GM12878 (cell line): ENCODE results near the gene OSBPL3. TPM values are rescaled to one million over a fixed set of nuclear protein-coding genes. Genes with fewer than 3 reads are reported as not detected.

ENCODE experiments used
- ATAC-seq: fragments of 200-7000 bp; cut with Tn5 transposase; 3 replicates; pipeline ENCODE4 v1.9.1; 2020; ENCODE audit warnings: mild to moderate bottlenecking, moderate library complexity
- BruUV-seq: library from RNA; stranded (reverse); fragments of 400-500 nt; replicated peaks from 2 replicates; lab custom pipeline; 2021; lab: Mats Ljungman, UMichigan
- CTCF ChIA-PET: fragments of 300-600 bp; sonication (Branson Sonifier 250); formaldehyde crosslinking; extraction: SDS; loops from one replicate; lab custom pipeline; 2021; ENCODE audit warnings: inconsistent platforms; lab: Yijun Ruan, JAX
- POLR2A ChIA-PET: fragments of 350-600 bp; formaldehyde crosslinking; extraction: SDS; loops from one replicate; lab custom pipeline; 2021; ENCODE audit warnings: inconsistent platforms; lab: Charles Lee
- RAD21 ChIA-PET: fragments of 300-600 bp; sonication (Branson Sonifier 250); formaldehyde crosslinking; loops from one replicate; lab custom pipeline; 2023; ENCODE audit warnings: antibody characterized with exemption; ENCODE audit not compliant: unreplicated experiment; lab: Charles Lee
- SMC1A ChIA-PET: fragments of 300-600 bp; sonication (Branson Sonifier 250); formaldehyde crosslinking; loops from one replicate; lab custom pipeline; 2023; ENCODE audit not compliant: unreplicated experiment, uncharacterized antibody; lab: Charles Lee
- DNase-seq: peaks from one replicate; pipeline ENCODE4 v3.0.0-alpha.2; 2011; ENCODE audit warnings: low read depth, low spot score
- FAIRE-seq: peaks from 3 replicates; lab custom pipeline; 2011; peaks lifted over from hg19 to GRCh38; lab: Jason Lieb, UNC
- H2AFZ ChIP-seq: 2 replicates; pipeline ENCODE4 v1.6.0; 2011; ENCODE audit warnings: low read depth, low read length, control low read depth; ENCODE audit not compliant: control insufficient read depth
- H3K27ac ChIP-seq: 2 replicates; pipeline ENCODE4 v1.5.1; 2011; ENCODE audit warnings: control low read depth; ENCODE audit not compliant: control insufficient read depth, insufficient read depth
- H3K27me3 ChIP-seq, 2 experiments: replicated peaks in 1 of 2; 2 replicates each; pipeline versions ENCODE4 v1.6.0 to v1.6.1; 2011; ENCODE audit warnings: low read length in 1 of 2; ENCODE audit not compliant: control insufficient read depth in 2 of 2, insufficient read depth in 2 of 2
- H3K36me3 ChIP-seq, 2 experiments: 2 replicates each; pipeline ENCODE4 v1.5.1; 2011; ENCODE audit warnings: low read length in 1 of 2; ENCODE audit not compliant: control insufficient read depth in 2 of 2, insufficient read depth in 2 of 2
- H3K4me1 ChIP-seq: 2 replicates; pipeline ENCODE4 v1.6.1; 2011; ENCODE audit warnings: mild to moderate bottlenecking, low read length, moderate library complexity, mixed read lengths; ENCODE audit not compliant: control insufficient read depth, insufficient read depth
- H3K4me2 ChIP-seq: 2 replicates; pipeline ENCODE4 v1.6.0; 2011; ENCODE audit warnings: control low read depth; ENCODE audit not compliant: control insufficient read depth, insufficient read depth
- H3K4me3 ChIP-seq: fragments of 200-600 bp; sonication (generic); 2 replicates; pipeline ENCODE4 v1.5.1; 2016
- H3K79me2 ChIP-seq: 2 replicates; pipeline ENCODE4 v1.6.0; 2011; ENCODE audit warnings: low read length; ENCODE audit not compliant: control insufficient read depth, insufficient read depth
- H3K9ac ChIP-seq: 2 replicates; pipeline ENCODE4 v1.8.0; 2011; ENCODE audit warnings: low read length, control low read depth, mixed read lengths; ENCODE audit not compliant: control insufficient read depth, insufficient read depth
- H3K9me3 ChIP-seq: replicated peaks from 3 replicates; pipeline ENCODE4 v1.5.1; 2011; ENCODE audit warnings: mild to moderate bottlenecking, low read length; ENCODE audit not compliant: control insufficient read depth, insufficient read depth
- H4K20me1 ChIP-seq: 2 replicates; pipeline ENCODE4 v1.6.0; 2011; ENCODE audit not compliant: control insufficient read depth, insufficient read depth
- CREM ChIP-seq: IDR thresholded peaks from 2 replicates; pipeline ENCODE4 v1.6.1; 2014; ENCODE audit warnings: antibody characterized with exemption, low read depth
- FOXK2 ChIP-seq: fragments of 450-650 bp; IDR thresholded peaks from 2 replicates; pipeline ENCODE4 v1.6.1; 2017; ENCODE audit warnings: mild to moderate bottlenecking, moderate library complexity
- IKZF2 ChIP-seq, 2 experiments: fragments of 450-650 bp; IDR thresholded peaks; 2 replicates each; pipeline ENCODE4 v1.6.1; 2017; ENCODE audit warnings: mild to moderate bottlenecking in 2 of 2, moderate library complexity in 2 of 2
- NFYB ChIP-seq: IDR thresholded peaks from 2 replicates; pipeline ENCODE4 v1.6.1; 2011; ENCODE audit warnings: low read depth, mild to moderate bottlenecking, low read length, improper control_type of control experiment, moderate library complexity; ENCODE audit not compliant: insufficient read depth
- POU2F2 ChIP-seq: IDR thresholded peaks from 3 replicates; pipeline ENCODE4 v1.6.1; 2011; ENCODE audit warnings: low read depth, mild to moderate bottlenecking, low read length, borderline replicate concordance
- RAD21 ChIP-seq: IDR thresholded peaks from 2 replicates; pipeline ENCODE4 v1.6.1; 2011; ENCODE audit warnings: mild to moderate bottlenecking, low read depth, low read length, moderate library complexity; ENCODE audit not compliant: insufficient read depth
- ZNF384 ChIP-seq: IDR thresholded peaks from 2 replicates; pipeline ENCODE4 v1.6.1; 2012; ENCODE audit warnings: low read depth, mild to moderate bottlenecking, low read length, improper control_type of control experiment, borderline replicate concordance
- WGBS: methylation state at CpG from one replicate; pipeline ENCODE4 v1.1.6; 2016; ENCODE audit warnings: low lambda C conversion rate; ENCODE audit not compliant: insufficient replicate concordance, insufficient coverage; ENCODE audit errors: missing lambda C conversion rate; 5-methylcytosine and 5-hydroxymethylcytosine counted together
- in situ Hi-C: fragments of 300-500 bp; cut with MboI; formaldehyde crosslinking; loops from 9 replicates; pipeline ENCODE4 v1.14.3; 2018; ENCODE audit warnings: mixed read lengths
- intact Hi-C: fragments of 100-400 bp; cut with micrococcal nuclease; formaldehyde crosslinking; loops from one replicate; pipeline ENCODE4 v1.14.2; 2022; ENCODE audit not compliant: unreplicated experiment
- polyA plus RNA-seq, 11 experiments: library from polyadenylated mRNA; depleted of rRNA in 4 of 11; unstranded in 6 of 11; stranded (reverse) in 5 of 11; fragments of >200 nt; fragmentation: Nextera tagmentation in 4 of 11; fragmentation: Illumina TruSeq in 1 of 11; extraction: Ambion mirVana in 4 of 11; extraction: Trizol in 1 of 11; gene quantifications; 1 replicate in 1 of 11; 2 replicates in 10 of 11; pipeline versions ENCODE4 v1.2.1 to v1.2.3, GENCODE V29; 2011 to 2016; ENCODE audit warnings: inconsistent platforms in 2 of 11, missing spikeins in 2 of 11, low read depth in 1 of 11
- total RNA-seq, 4 experiments: library from RNA; depleted of rRNA in 3 of 4; stranded (reverse); fragments of >200 nt in 3 of 4; fragmentation: Illumina TruSeq in 1 of 4; extraction: Trizol in 1 of 4; gene quantifications; 2 replicates each; pipeline versions ENCODE4 v1.2.1 to v1.2.3, GENCODE V29; 2013 to 2021
- TF ChIP-seq, protein P1 (sequence below): fragments of 450-650 bp; IDR thresholded peaks from 2 replicates; pipeline ENCODE4 v1.6.1; 2018; ENCODE audit warnings: borderline replicate concordance, mild to moderate bottlenecking; ENCODE audit not compliant: partially characterized antibody

The OSBPL3 gene
- total and polyA plus RNA-seq, 10 of the 15 experiments (the other 5 are each of a cell fraction or from before 2014, with no cell fraction given): 6.1 to 46.6 (median 27.0) TPM

DNA sequence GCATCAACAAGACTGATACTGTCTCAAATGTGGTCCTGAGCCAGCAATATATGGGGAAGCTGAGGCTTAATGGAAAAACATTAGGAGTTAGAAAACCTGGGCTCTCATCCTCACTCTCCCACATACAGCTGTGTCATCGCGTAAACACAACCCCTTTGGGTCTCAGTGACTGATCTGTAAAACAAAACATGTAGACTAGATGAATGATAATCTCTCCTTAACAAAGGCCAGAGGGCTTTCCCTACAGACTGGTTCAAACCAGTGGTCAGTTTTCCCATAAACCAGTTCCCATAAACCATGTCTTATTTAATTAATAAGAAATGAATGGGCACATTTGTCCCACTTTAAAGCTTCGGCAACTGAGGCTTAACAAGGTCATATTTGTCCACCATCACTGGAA, 48.1 kb downstream of the OSBPL3 start:
- no peak overlapping the region for H3K4me2 ChIP-seq
- POLR2A ChIA-PET: interaction anchor here (0.8 to 1.2 kb wide), 3 partner anchors 9 to 20 kb away, joined by 3 to 4 read pairs (median 4); no protein-coding TSS in a partner anchor
- intact Hi-C loops (no loop called here), in situ Hi-C loops (no loop called here)
- CTCF ChIA-PET: interaction anchor here (1.0 to 1.2 kb wide), 2 partner anchors 15 to 30 kb away, joined by 3 read pairs; no protein-coding TSS in a partner anchor
- no peaks in the 10 kb centered on the region for H3K9me3 ChIP-seq
- H3K9ac ChIP-seq: no peak overlapping the region
- peaks cover 35% of the 10 kb centered on the region for H3K4me1 ChIP-seq
- H3K27ac ChIP-seq: no peak overlapping the region
- H2AFZ ChIP-seq: no peak overlapping the region
- TF ChIP-seq IKZF2 (IDR thresholded peaks at IDR 0.05) (no peak), RAD21 (no peak), FOXK2 (no peak), POU2F2 (no peak), NFYB (no peak), ZNF384 (no peak), CREM (no peak)
- TF ChIP-seq, protein P1, sequence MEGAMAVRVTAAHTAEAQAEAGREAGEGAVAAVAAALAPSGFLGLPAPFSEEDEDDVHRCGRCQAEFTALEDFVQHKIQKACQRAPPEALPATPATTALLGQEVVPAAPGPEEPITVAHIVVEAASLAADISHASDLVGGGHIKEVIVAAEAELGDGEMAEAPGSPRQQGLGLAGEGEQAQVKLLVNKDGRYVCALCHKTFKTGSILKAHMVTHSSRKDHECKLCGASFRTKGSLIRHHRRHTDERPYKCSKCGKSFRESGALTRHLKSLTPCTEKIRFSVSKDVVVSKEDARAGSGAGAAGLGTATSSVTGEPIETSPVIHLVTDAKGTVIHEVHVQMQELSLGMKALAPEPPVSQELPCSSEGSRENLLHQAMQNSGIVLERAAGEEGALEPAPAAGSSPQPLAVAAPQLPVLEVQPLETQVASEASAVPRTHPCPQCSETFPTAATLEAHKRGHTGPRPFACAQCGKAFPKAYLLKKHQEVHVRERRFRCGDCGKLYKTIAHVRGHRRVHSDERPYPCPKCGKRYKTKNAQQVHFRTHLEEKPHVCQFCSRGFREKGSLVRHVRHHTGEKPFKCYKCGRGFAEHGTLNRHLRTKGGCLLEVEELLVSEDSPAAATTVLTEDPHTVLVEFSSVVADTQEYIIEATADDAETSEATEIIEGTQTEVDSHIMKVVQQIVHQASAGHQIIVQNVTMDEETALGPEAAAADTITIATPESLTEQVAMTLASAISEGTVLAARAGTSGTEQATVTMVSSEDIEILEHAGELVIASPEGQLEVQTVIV: no peak
- peaks cover 65% of the 10 kb centered on the region for H3K79me2 ChIP-seq
- SMC1A ChIA-PET: interaction anchor here (0.8 to 5.6 kb wide), 5 partner anchors 10 to 34 kb away, joined by 3 to 27 read pairs (median 23); no protein-coding TSS in a partner anchor
- no peaks in the 10 kb centered on the region for H3K27me3 ChIP-seq
- no peaks in the 10 kb centered on the region for H4K20me1 ChIP-seq
- RAD21 ChIA-PET: interaction anchor here (1.0 to 1.9 kb wide), 3 partner anchors 32 to 47 kb away, joined by 3 to 5 read pairs (median 4); no protein-coding TSS in a partner anchor
- ATAC-seq (no peak), DNase-seq (no peak), FAIRE-seq (no peak)
- no TSS peak for BruUV-seq
- no peaks in the 10 kb centered on the region; a peak in 2 of 4 replicates for H3K36me3 ChIP-seq
- H3K4me3 ChIP-seq: no peak overlapping the region
- 82% methylated on average over 3 of the region's 3 CpGs for WGBS
